H9 (cell line): ENCODE data around the gene PPA1. TPM values are rescaled to one million over a fixed set of nuclear protein-coding genes. Genes with fewer than 3 reads are reported as not detected.
A peak's percentile ranks its signal among the peaks of the same experiment; 100 is the strongest.

Source experiments
- DNase-seq: peaks from one replicate; pipeline ENCODE4 v3.0.0-alpha.2; 2017
- H2AFZ ChIP-seq: one replicate; pipeline ENCODE4 v1.6.1; 2013; ENCODE audit warnings: mild to moderate bottlenecking, low read length, control low read depth, moderate library complexity
- H2AK5ac ChIP-seq: 2 replicates; pipeline ENCODE4 v1.6.1; 2013; ENCODE audit warnings: low read length, control low read depth, mixed read lengths; ENCODE audit not compliant: insufficient read length
- H2BK120ac ChIP-seq: one replicate; pipeline ENCODE4 v1.6.1; 2013; ENCODE audit warnings: low read depth, mild to moderate bottlenecking, low read length, control low read depth, inconsistent platforms; ENCODE audit not compliant: poor library complexity, severe bottlenecking
- H2BK12ac ChIP-seq: 2 replicates; pipeline ENCODE4 v1.6.1; 2013; ENCODE audit warnings: low read length, control low read depth, mixed read lengths, low read depth; ENCODE audit not compliant: insufficient read length
- H2BK15ac ChIP-seq: 2 replicates; pipeline ENCODE4 v1.6.1; 2013; ENCODE audit warnings: low read depth, low read length, control low read depth
- H2BK20ac ChIP-seq: one replicate; pipeline ENCODE4 v1.6.1; 2013; ENCODE audit warnings: low read depth, mild to moderate bottlenecking, low read length, control low read depth, inconsistent platforms; ENCODE audit not compliant: poor library complexity, severe bottlenecking
- H2BK5ac ChIP-seq: 2 replicates; pipeline ENCODE4 v1.6.1; 2013; ENCODE audit warnings: low read length, control low read depth, mixed read lengths; ENCODE audit not compliant: insufficient read length
- H3K14ac ChIP-seq: 2 replicates; pipeline ENCODE4 v1.6.1; 2013; ENCODE audit warnings: low read length, control low read depth; ENCODE audit not compliant: insufficient read depth
- H3K18ac ChIP-seq: 2 replicates; pipeline ENCODE4 v1.6.1; 2013; ENCODE audit warnings: low read depth, mild to moderate bottlenecking, mixed read lengths, low read length, control low read depth; ENCODE audit not compliant: insufficient read length
- H3K23ac ChIP-seq: 2 replicates; pipeline ENCODE4 v1.6.1; 2013; ENCODE audit warnings: low read length, control low read depth, mixed read lengths, low read depth; ENCODE audit not compliant: insufficient read length
- H3K23me2 ChIP-seq: 2 replicates; pipeline ENCODE4 v1.6.1; 2013; ENCODE audit warnings: low read depth, mild to moderate bottlenecking, mixed read lengths, low read length, control low read depth; ENCODE audit not compliant: insufficient read length, poor library complexity, severe bottlenecking
- H3K27ac ChIP-seq: 2 replicates; pipeline ENCODE4 v1.5.1; 2013; ENCODE audit warnings: low read length, control low read depth, mixed read lengths, low read depth; ENCODE audit not compliant: insufficient read length
- H3K27me3 ChIP-seq: 2 replicates; pipeline ENCODE4 v1.6.1; 2013; ENCODE audit warnings: low read length, control low read depth, inconsistent platforms; ENCODE audit not compliant: insufficient read depth
- H3K4ac ChIP-seq: 2 replicates; pipeline ENCODE4 v1.6.1; 2013; ENCODE audit warnings: low read depth, mild to moderate bottlenecking, control low read depth, inconsistent platforms, low read length, moderate library complexity
- H3K4me1 ChIP-seq: 2 replicates; pipeline ENCODE4 v1.6.1; 2013; ENCODE audit warnings: low read length, control low read depth, inconsistent platforms; ENCODE audit not compliant: insufficient read depth
- H3K4me2 ChIP-seq: 2 replicates; pipeline ENCODE4 v1.6.1; 2013; ENCODE audit warnings: low read length, control low read depth, mixed read lengths; ENCODE audit not compliant: insufficient read length, insufficient read depth
- H3K56ac ChIP-seq: 2 replicates; pipeline ENCODE4 v1.6.1; 2013; ENCODE audit warnings: low read depth, mild to moderate bottlenecking, mixed read lengths, low read length, control low read depth; ENCODE audit not compliant: insufficient read length
- H3K79me1 ChIP-seq: 2 replicates; pipeline ENCODE4 v1.6.1; 2013; ENCODE audit warnings: low read depth, mild to moderate bottlenecking, moderate library complexity, low read length, control low read depth, inconsistent platforms; ENCODE audit not compliant: insufficient read depth, poor library complexity, severe bottlenecking
- H3K79me2 ChIP-seq: 2 replicates; pipeline ENCODE4 v1.6.1; 2013; ENCODE audit warnings: low read length, control low read depth, inconsistent platforms; ENCODE audit not compliant: insufficient read depth
- H3K9ac ChIP-seq: 2 replicates; pipeline ENCODE4 v1.6.1; 2013; ENCODE audit warnings: low read length, control low read depth, mixed read lengths; ENCODE audit not compliant: insufficient read length; ENCODE audit errors: extremely low read depth
- H3K9me3 ChIP-seq: one replicate; pipeline ENCODE4 v1.6.1; 2013; ENCODE audit warnings: low read depth, low read length, inconsistent platforms; ENCODE audit not compliant: control insufficient read depth
- H3T11ph ChIP-seq: one replicate; pipeline ENCODE4 v1.6.1; 2013; ENCODE audit warnings: mild to moderate bottlenecking, low read length, control low read depth, inconsistent platforms
- H4K20me1 ChIP-seq: one replicate; pipeline ENCODE4 v1.6.1; 2013; ENCODE audit not compliant: control insufficient read depth, insufficient read length, insufficient read depth
- H4K5ac ChIP-seq: 2 replicates; pipeline ENCODE4 v1.6.1; 2013; ENCODE audit warnings: low read depth, mild to moderate bottlenecking, mixed read lengths, low read length, control low read depth; ENCODE audit not compliant: insufficient read length
- H4K8ac ChIP-seq: replicated peaks from 2 replicates; pipeline ENCODE4 v1.6.1; 2013; ENCODE audit warnings: low read length, control low read depth, mixed read lengths, low read depth; ENCODE audit not compliant: insufficient read length
- H4K91ac ChIP-seq: 2 replicates; pipeline ENCODE4 v1.6.1; 2013; ENCODE audit warnings: low read depth, mild to moderate bottlenecking, moderate library complexity, mixed read lengths, low read length, control low read depth; ENCODE audit not compliant: insufficient read length
- H3K27ac Mint-ChIP-seq, 3 experiments: 2 replicates in 2 of 3; 3 replicates in 1 of 3; pipeline ENCODE4 v1.8.0; 2020 to 2021; ENCODE audit warnings: mixed read lengths in 3 of 3, mild to moderate bottlenecking in 1 of 3, moderate library complexity in 1 of 3
- H3K27me3 Mint-ChIP-seq: 2 replicates; pipeline ENCODE4 v1.8.0; 2021; ENCODE audit warnings: low read depth, mild to moderate bottlenecking, moderate library complexity, mixed read lengths
- H3K36me3 Mint-ChIP-seq, 3 experiments: 2 replicates in 2 of 3; 3 replicates in 1 of 3; pipeline ENCODE4 v1.8.0; 2020 to 2021; ENCODE audit warnings: low read depth in 3 of 3, mixed read lengths in 3 of 3; ENCODE audit not compliant: insufficient read depth in 1 of 3
- H3K4me1 Mint-ChIP-seq, 2 experiments: 2 replicates each; pipeline ENCODE4 v1.8.0; 2020; ENCODE audit warnings: mixed read lengths in 2 of 2
- H3K4me3 Mint-ChIP-seq, 2 experiments: 2 replicates in 1 of 2; 3 replicates in 1 of 2; pipeline ENCODE4 v1.8.0; 2020 to 2021; ENCODE audit warnings: mild to moderate bottlenecking in 2 of 2, mixed read lengths in 2 of 2, moderate library complexity in 1 of 2
- H3K9me3 Mint-ChIP-seq, 2 experiments: 2 replicates in 1 of 2; 3 replicates in 1 of 2; pipeline ENCODE4 v1.8.0; 2020; ENCODE audit warnings: mild to moderate bottlenecking in 2 of 2, mixed read lengths in 2 of 2, moderate library complexity in 1 of 2
- CTCF ChIP-seq: fragments of 200-600 bp; sonication (generic); conservative IDR thresholded peaks from 3 replicates; pipeline ENCODE4 v1.8.0; 2021; ENCODE audit warnings: antibody characterized with exemption, mild to moderate bottlenecking
- WGBS: extraction: QIAGEN DNeasy Blood & Tissue Kit; methylation state at CpG from one replicate; pipeline ENCODE4 v1.1.7; 2013; ENCODE audit warnings: missing lambda C conversion rate, low lambda C conversion rate, mixed read lengths; ENCODE audit not compliant: insufficient read length; ENCODE audit errors: extremely low coverage; 5-methylcytosine and 5-hydroxymethylcytosine counted together
- long read RNA-seq: library from polyadenylated mRNA; unstranded; transcript quantifications from one replicate; pipeline ENCODE4 v2.0.0, GENCODE V29; 2020
- total RNA-seq: library from RNA; stranded (reverse); gene quantifications from 2 replicates; pipeline ENCODE4 v1.2.1, GENCODE V29; 2021

PPA1 gene
- 115 and 117 TPM in 2 replicates for total RNA-seq
- long read RNA-seq, transcript PPA1-202 (11 exons, 1,295 nt), result major isoform, 707 of 726 reads
- long read RNA-seq, partial matches to known transcripts, result 5 of 726 reads
- long read RNA-seq, other reads (novel, unspliced or antisense), result 14 of 726 reads

DNA sequence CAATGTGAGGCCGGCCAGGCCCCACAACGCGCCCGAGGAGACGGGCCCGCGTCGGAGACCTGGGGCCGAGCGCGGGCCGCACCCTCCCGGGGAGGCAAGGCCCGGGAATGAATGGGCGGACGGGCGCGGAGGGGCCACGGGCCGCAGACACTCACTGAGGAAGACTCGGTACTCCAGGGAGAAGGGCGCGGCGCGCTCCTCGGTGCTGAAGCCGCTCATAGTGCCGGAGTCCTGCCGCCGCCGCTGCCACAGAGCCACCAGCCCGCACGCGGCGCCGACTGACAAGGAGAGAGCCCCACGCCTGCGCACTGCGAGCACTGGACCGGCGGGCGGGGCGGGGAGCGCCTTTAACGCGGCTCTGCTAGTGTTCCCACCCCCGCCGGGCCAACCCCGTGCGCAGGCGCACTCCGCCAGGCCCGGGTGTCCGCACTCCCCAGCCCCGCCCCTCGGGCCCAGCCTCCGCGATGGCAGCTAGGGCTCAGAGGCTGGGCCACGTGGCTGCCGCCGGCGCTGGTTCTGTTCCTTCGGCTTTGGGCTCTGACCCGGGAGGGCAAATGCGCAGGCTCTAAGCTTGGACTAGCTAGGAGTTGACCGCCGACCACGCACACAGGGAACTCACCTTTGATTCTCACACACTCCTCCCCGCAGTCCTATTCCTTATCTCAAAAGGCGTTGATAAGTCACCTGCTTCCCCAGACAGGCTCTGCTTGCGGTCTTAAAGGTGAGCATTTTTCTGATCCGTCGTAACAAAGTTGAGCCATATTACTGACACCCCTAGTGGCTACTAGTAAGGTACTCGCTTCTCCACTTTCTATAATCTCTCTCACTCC lies at the start of gene PPA1:
PPA1 (minus strand) TSS at position 321 of the 830 bp plus-strand sequence; CDS start at position 219, 102 bp downstream.
- no peak within 1 kb of the TSS for H2BK15ac ChIP-seq
- H3K79me1 ChIP-seq, result no peaks in the 10 kb centered on the region
- no peak within 1 kb of the TSS for H4K8ac ChIP-seq
- peak within 1 kb of the TSS; percentile 21 for H3K14ac ChIP-seq
- no peaks in the 10 kb centered on the region for H4K20me1 ChIP-seq
- H2AK5ac ChIP-seq, result no peak within 1 kb of the TSS
- H3T11ph ChIP-seq, result no peak within 1 kb of the TSS
- H3K9me3 ChIP-seq, result no peaks in the 10 kb centered on the region
- Mint-ChIP-seq H3K4me3 (peak within 1 kb of the TSS; percentile 86), H3K27me3 (peaks cover 3% of the 10 kb centered on the region), H3K9me3 (peaks cover 9 to 12% of the 10 kb centered on the region in 2 experiments), H3K4me1 (peaks cover 8 to 13% of the 10 kb centered on the region in 2 experiments), H3K27ac (peak within 1 kb of the TSS; percentile 91 to 96 (median 91); a peak in 6 of 7 replicates), H3K36me3 (peaks cover 9 to 32% (median 10%) of the 10 kb centered on the region in 3 experiments; a peak in 6 of 7 replicates)
- no peak within 1 kb of the TSS for H3K4ac ChIP-seq
- no peak within 1 kb of the TSS for H2BK120ac ChIP-seq
- H3K18ac ChIP-seq, result peak within 1 kb of the TSS; percentile 3
- DNase-seq, result peak; percentile 98
- H2BK20ac ChIP-seq, result no peak within 1 kb of the TSS
- H4K5ac ChIP-seq, result no peak within 1 kb of the TSS
- H3K27me3 ChIP-seq, result no peaks in the 10 kb centered on the region
- no CpG with 5 or more reads among the region's 74 CpGs for WGBS
- peak within 1 kb of the TSS; percentile 59 for H3K9ac ChIP-seq
- H3K23me2 ChIP-seq, result peaks cover 14% of the 10 kb centered on the region
- no peak within 1 kb of the TSS for H2BK12ac ChIP-seq
- H3K27ac ChIP-seq, result no peak within 1 kb of the TSS
- H2BK5ac ChIP-seq, result no peak within 1 kb of the TSS
- TF ChIP-seq CTCF, result peak; percentile 61
- no peak within 1 kb of the TSS for H3K23ac ChIP-seq
- H2AFZ ChIP-seq, result peak within 1 kb of the TSS; percentile 25
- H3K79me2 ChIP-seq, result peaks cover 5% of the 10 kb centered on the region; the same call in 1 of the 2 replicates
- no peak within 1 kb of the TSS for H3K56ac ChIP-seq
- H3K4me2 ChIP-seq, result peak within 1 kb of the TSS; percentile 92
- no peaks in the 10 kb centered on the region for H3K4me1 ChIP-seq
- H4K91ac ChIP-seq, result no peak within 1 kb of the TSS
